ENCODE data around the gene IGLL5. TPM values are rescaled to one million over a fixed set of nuclear protein-coding genes. Genes with fewer than 3 reads are reported as not detected.

Gene IGLL5
- total RNA-seq, 3 donors from 2014 or later (not counting 1 experiment from before 2014, with no cell fraction given), result 0.38 to 124 (median 0.93) TPM

DNA sequence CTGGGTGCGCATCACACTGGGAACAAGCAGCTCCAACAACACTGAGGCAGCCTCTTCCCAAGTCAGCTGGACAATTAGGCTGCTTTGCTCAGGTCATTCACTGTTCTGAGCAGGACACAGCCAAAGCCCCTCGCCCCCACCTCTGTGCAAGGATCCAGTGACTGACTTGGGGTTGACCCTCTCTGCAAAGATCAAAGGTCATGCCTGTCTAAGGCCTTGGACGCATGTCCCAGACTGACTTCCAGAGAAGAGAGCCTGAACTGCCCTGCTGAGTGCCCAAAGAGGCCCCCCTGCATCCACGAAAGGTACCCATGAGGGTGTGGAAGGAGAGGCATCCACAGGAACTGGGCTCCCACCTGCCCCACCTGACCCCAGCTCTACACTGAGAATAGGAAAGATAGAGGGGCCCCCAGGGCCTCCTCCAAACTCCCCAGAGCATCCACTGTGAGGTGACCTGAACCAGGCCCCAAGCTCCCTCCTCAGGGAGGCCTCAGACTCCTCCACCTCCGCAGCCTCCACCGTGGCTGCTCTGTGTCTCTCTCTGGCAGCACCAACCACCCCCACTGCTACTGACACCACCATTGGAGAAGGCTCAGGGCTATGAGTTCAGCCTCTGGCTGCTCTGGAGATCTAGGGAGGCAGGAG lies 53.5 kb downstream of the IGLL5 start:
- Mint-ChIP-seq H3K9me3 (no peaks in the 10 kb centered on the region), H3K4me3 (no peak overlapping the region), H3K27me3 (ENCODE audit: low read depth in 2 of 2) (no peaks in the 10 kb centered on the region), H3K27ac (no peak overlapping the region), H3K36me3 (no peaks in the 10 kb centered on the region), H3K4me1 (peaks cover 6 to 13% of the 10 kb centered on the region in 2 donors)
- intact Hi-C loops (cut with micrococcal nuclease), result no loop called here
- H3K4me3 ChIP-seq (ENCODE audit: low read length), result no peak overlapping the region
- ATAC-seq (no peak), DNase-seq (peak in 1 of 2 donors; percentile 10)
- peaks cover 31% of the 10 kb centered on the region for H3K4me1 ChIP-seq (ENCODE audit: control insufficient read depth, insufficient read depth, low read length)
- no peaks in the 10 kb centered on the region for H3K9me3 ChIP-seq (ENCODE audit: control insufficient read depth, insufficient read depth, low read length)
- no peaks in the 10 kb centered on the region for H3K36me3 ChIP-seq (ENCODE audit: control insufficient read depth, insufficient read depth, low read length)
- H3K27me3 ChIP-seq (ENCODE audit: control insufficient read depth, insufficient read depth, low read length), result no peaks in the 10 kb centered on the region
- TF ChIP-seq, protein P1, sequence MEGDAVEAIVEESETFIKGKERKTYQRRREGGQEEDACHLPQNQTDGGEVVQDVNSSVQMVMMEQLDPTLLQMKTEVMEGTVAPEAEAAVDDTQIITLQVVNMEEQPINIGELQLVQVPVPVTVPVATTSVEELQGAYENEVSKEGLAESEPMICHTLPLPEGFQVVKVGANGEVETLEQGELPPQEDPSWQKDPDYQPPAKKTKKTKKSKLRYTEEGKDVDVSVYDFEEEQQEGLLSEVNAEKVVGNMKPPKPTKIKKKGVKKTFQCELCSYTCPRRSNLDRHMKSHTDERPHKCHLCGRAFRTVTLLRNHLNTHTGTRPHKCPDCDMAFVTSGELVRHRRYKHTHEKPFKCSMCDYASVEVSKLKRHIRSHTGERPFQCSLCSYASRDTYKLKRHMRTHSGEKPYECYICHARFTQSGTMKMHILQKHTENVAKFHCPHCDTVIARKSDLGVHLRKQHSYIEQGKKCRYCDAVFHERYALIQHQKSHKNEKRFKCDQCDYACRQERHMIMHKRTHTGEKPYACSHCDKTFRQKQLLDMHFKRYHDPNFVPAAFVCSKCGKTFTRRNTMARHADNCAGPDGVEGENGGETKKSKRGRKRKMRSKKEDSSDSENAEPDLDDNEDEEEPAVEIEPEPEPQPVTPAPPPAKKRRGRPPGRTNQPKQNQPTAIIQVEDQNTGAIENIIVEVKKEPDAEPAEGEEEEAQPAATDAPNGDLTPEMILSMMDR (IDR thresholded peaks at IDR 0.05), result no peak
- H3K27ac ChIP-seq (ENCODE audit: low read length), result no peak overlapping the region
- WGBS (ENCODE audit: insufficient coverage), result 89% methylated on average over 6 of the region's 6 CpGs

DNA sequence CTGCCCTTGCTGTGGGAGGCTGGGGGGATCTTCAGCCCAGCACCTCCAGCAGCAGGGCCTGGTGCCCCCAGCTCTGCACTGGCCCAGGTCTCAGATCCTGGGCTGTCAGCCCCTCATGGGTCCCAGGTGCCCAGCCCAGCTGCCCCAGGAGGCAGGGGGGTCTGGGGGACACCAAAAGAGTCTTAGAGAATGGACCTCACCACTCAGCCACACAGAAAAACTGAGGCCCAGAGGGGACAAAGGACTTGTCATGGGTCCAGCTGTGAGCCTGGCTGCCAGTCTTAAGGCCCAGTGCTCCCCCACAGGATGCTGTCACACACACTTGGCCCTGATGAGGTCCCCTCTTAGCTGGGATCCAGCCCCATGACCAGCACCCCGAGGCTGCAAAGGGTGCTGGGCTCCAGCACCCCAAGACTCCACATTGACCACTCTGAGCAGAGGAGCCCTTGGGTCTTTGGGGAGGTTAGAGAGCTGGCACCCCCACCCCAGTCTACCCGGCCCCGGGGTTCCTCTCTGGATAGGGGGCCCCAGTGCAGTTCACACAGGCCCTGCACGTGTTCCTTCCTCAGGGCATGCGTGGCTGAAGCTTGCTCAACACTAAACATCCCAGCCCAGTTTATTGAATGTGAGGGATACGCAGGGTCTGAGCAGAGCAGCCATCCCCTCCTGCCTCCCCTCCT lies 54.4 kb downstream of the IGLL5 start:
- TF ChIP-seq, protein P1 (IDR thresholded peaks at IDR 0.05), result no peak
- no peak overlapping the region for H3K4me3 ChIP-seq (ENCODE audit: low read length)
- no peaks in the 10 kb centered on the region for H3K27me3 Mint-ChIP-seq (ENCODE audit: low read depth in 2 of 2)
- peaks cover 28% of the 10 kb centered on the region for H3K4me1 ChIP-seq (ENCODE audit: control insufficient read depth, insufficient read depth, low read length)
- H3K4me3 Mint-ChIP-seq, result no peak overlapping the region
- H3K9me3 ChIP-seq (ENCODE audit: control insufficient read depth, insufficient read depth, low read length), result no peaks in the 10 kb centered on the region
- H3K36me3 ChIP-seq (ENCODE audit: control insufficient read depth, insufficient read depth, low read length), result no peaks in the 10 kb centered on the region
- H3K27ac ChIP-seq (ENCODE audit: low read length), result no peak overlapping the region
- no peak for ATAC-seq
- peak in 1 of 2 donors; percentile 15 for DNase-seq
- no peak overlapping the region for H3K27ac Mint-ChIP-seq
- no peaks in the 10 kb centered on the region for H3K36me3 Mint-ChIP-seq
- no peaks in the 10 kb centered on the region for H3K9me3 Mint-ChIP-seq
- intact Hi-C loops (cut with micrococcal nuclease), result no loop called here
- WGBS (ENCODE audit: insufficient coverage), result 85% methylated on average over 6 of the region's 6 CpGs
- no peaks in the 10 kb centered on the region for H3K27me3 ChIP-seq (ENCODE audit: control insufficient read depth, insufficient read depth, low read length)
- H3K4me1 Mint-ChIP-seq, result peaks cover 6 to 13% of the 10 kb centered on the region in 2 donors

DNA sequence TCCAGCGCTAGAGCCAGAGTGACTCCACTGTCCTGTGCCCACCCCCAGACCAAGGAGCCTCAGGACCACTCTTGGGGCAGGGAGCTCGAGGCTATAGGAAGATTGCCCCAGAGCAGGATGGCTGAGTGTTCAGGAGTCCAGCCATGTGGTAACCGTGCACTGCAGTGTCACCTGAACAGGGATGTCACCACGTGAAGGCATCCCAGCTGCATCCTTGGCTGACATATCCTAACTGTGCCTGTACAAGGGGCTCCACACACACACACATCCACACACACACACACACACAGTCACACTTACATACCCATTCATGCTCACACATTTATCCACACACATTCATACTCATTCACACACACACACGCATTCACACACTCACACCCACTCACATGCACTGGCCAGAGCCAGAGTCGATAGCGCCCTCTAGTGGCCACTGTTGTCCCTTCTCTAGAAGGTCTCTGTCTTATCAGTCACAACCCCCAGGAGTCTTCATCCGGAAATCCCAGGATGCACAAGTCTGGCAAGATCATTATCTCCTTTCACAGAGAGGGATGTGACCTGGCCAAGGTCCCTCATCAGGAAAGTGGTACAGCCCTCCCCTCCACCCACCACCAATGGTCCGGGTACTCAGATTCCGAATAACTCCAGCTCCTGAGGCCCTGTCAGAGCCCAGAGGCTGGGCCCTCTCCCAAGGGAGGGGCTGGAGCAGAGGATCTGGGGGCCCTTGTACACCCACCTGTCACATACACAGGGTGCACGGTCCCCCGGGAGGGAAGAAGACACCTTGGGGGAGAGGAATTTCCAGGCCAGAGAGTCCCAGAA lies 55.1 kb downstream of the IGLL5 start:
- no peaks in the 10 kb centered on the region for H3K36me3 Mint-ChIP-seq
- no peak overlapping the region for H3K4me3 ChIP-seq (ENCODE audit: low read length)
- no peak overlapping the region for H3K4me3 Mint-ChIP-seq
- no peaks in the 10 kb centered on the region for H3K9me3 Mint-ChIP-seq
- no peaks in the 10 kb centered on the region for H3K9me3 ChIP-seq (ENCODE audit: control insufficient read depth, insufficient read depth, low read length)
- H3K36me3 ChIP-seq (ENCODE audit: control insufficient read depth, insufficient read depth, low read length), result no peaks in the 10 kb centered on the region
- TF ChIP-seq, protein P1 (IDR thresholded peaks at IDR 0.05), result peak; percentile 70
- no peaks in the 10 kb centered on the region for H3K27me3 Mint-ChIP-seq (ENCODE audit: low read depth in 2 of 2)
- peak overlapping the region; percentile 2 for H3K27ac ChIP-seq (ENCODE audit: low read length)
- H3K4me1 ChIP-seq (ENCODE audit: control insufficient read depth, insufficient read depth, low read length), result peaks cover 28% of the 10 kb centered on the region
- H3K27me3 ChIP-seq (ENCODE audit: control insufficient read depth, insufficient read depth, low read length), result no peaks in the 10 kb centered on the region
- DNase-seq (peak; percentile 69 to 85), ATAC-seq (peak; percentile 77 to 95 (median 95))
- peaks cover 6 to 13% of the 10 kb centered on the region in 2 donors for H3K4me1 Mint-ChIP-seq
- WGBS (ENCODE audit: insufficient coverage), result 61% methylated on average over 12 of the region's 12 CpGs
- H3K27ac Mint-ChIP-seq, result peak overlapping the region in 1 of 2 donors; percentile 21
- intact Hi-C loops (cut with micrococcal nuclease), result no loop called here

All from natural killer cell (primary cell).